Loucy (cell line): ENCODE data around the gene ACCS.

Experiments
- CTCF ChIP-seq: fragments of 200-600 bp; sonication (generic); conservative IDR thresholded peaks from 2 replicates; pipeline ENCODE4 v1.5.1; 2014; ENCODE audit warnings: mild to moderate bottlenecking, antibody characterized with exemption, low read length
- EZH2phosphoT487 ChIP-seq: fragments of 200-600 bp; IDR thresholded peaks from 2 replicates; pipeline ENCODE4 v1.6.1; 2018; ENCODE audit warnings: antibody characterized with exemption, mild to moderate bottlenecking, moderate library complexity, borderline replicate concordance

GRCh38 chr11:44018829-44019228 is 47.2 kb upstream of the ACCS start:
- TF ChIP-seq CTCF (no peak), EZH2phosphoT487 (no peak)
